ENCODE results near the gene CCDC14.
"Not testable (repeated sequence)": the region's sequence is repeated elsewhere in the genome, so short reads cannot be mapped to it uniquely, and the experiment has no call there.

The CCDC14 gene

GRCh38 chr3:123984957-123985356 is 23.9 kb upstream of the CCDC14 start:
- Histone ChIP-seq H4K20me1 (ENCODE audit: low read depth, low read length) (0 out of 2 replicates have a peak, but pooled peaks cover 4% of the 10 kb centered on the region), H3K9ac (ENCODE audit: low read length) (no peak overlapping the region), H3K4me3 (ENCODE audit: insufficient read depth, low read length, poor library complexity, severe bottlenecking) (no peak overlapping the region), H3K4me2 (ENCODE audit: low read depth, low read length, poor library complexity, severe bottlenecking) (no peak overlapping the region), H3K9me3 (ENCODE audit: insufficient read depth, low read length) (no peaks in the 10 kb centered on the region), H3K27me3 (ENCODE audit: low read length) (no peaks in the 10 kb centered on the region), H3K9me2 (replicated peaks; ENCODE audit: insufficient read depth, low read length) (no peaks in the 10 kb centered on the region), H2AFZ (ENCODE audit: low read depth, low read length, severe bottlenecking) (no peak overlapping the region), H3K79me2 (ENCODE audit: insufficient read depth, low read length) (no peaks in the 10 kb centered on the region), H3K27ac (ENCODE audit: low read depth, low read length) (no peak overlapping the region), H3K36me3 (ENCODE audit: low read length) (no peaks in the 10 kb centered on the region), H3F3A (ENCODE audit: insufficient read depth) (no peaks in the 10 kb centered on the region)
- TF ChIP-seq, protein P1, sequence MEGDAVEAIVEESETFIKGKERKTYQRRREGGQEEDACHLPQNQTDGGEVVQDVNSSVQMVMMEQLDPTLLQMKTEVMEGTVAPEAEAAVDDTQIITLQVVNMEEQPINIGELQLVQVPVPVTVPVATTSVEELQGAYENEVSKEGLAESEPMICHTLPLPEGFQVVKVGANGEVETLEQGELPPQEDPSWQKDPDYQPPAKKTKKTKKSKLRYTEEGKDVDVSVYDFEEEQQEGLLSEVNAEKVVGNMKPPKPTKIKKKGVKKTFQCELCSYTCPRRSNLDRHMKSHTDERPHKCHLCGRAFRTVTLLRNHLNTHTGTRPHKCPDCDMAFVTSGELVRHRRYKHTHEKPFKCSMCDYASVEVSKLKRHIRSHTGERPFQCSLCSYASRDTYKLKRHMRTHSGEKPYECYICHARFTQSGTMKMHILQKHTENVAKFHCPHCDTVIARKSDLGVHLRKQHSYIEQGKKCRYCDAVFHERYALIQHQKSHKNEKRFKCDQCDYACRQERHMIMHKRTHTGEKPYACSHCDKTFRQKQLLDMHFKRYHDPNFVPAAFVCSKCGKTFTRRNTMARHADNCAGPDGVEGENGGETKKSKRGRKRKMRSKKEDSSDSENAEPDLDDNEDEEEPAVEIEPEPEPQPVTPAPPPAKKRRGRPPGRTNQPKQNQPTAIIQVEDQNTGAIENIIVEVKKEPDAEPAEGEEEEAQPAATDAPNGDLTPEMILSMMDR (IDR thresholded peaks at IDR 0.05; ENCODE audit: insufficient read depth, low read length, poor library complexity, severe bottlenecking) = no peak

GRCh38 chr3:123984350-123984749 is 23.3 kb upstream of the CCDC14 start:
- Histone ChIP-seq H3K9ac (ENCODE audit: low read length) (no peak overlapping the region), H3K4me2 (ENCODE audit: low read depth, low read length, poor library complexity, severe bottlenecking) (no peak overlapping the region), H3K79me2 (ENCODE audit: insufficient read depth, low read length) (no peaks in the 10 kb centered on the region), H3F3A (ENCODE audit: insufficient read depth) (no peaks in the 10 kb centered on the region), H3K9me2 (replicated peaks; ENCODE audit: insufficient read depth, low read length) (no peaks in the 10 kb centered on the region), H3K36me3 (ENCODE audit: low read length) (no peaks in the 10 kb centered on the region), H3K27ac (ENCODE audit: low read depth, low read length) (no peak overlapping the region), H4K20me1 (ENCODE audit: low read depth, low read length) (0 out of 2 replicates have a peak, but pooled peaks cover 4% of the 10 kb centered on the region), H2AFZ (ENCODE audit: low read depth, low read length, severe bottlenecking) (no peak overlapping the region), H3K4me3 (ENCODE audit: insufficient read depth, low read length, poor library complexity, severe bottlenecking) (no peak overlapping the region), H3K9me3 (ENCODE audit: insufficient read depth, low read length) (no peaks in the 10 kb centered on the region), H3K27me3 (ENCODE audit: low read length) (no peaks in the 10 kb centered on the region)
- no peak for TF ChIP-seq EZH2phosphoT487 (conservative IDR thresholded peaks at IDR 0.05; ENCODE audit: low read length)
- TF ChIP-seq, protein P1 (IDR thresholded peaks at IDR 0.05; ENCODE audit: insufficient read depth, low read length, poor library complexity, severe bottlenecking) = no peak

GRCh38 chr3:123981317-123981716 is 20.3 kb upstream of the CCDC14 start:
- not testable (repeated sequence) for H3K79me2 ChIP-seq (ENCODE audit: insufficient read depth, low read length)

GRCh38 chr3:123980539-123980938 is 19.5 kb upstream of the CCDC14 start:
- Histone ChIP-seq H3K4me2 (ENCODE audit: low read depth, low read length, poor library complexity, severe bottlenecking) (no peak overlapping the region), H3K79me2 (ENCODE audit: insufficient read depth, low read length) (no peaks in the 10 kb centered on the region), H3K4me3 (ENCODE audit: insufficient read depth, low read length, poor library complexity, severe bottlenecking) (no peak overlapping the region), H3K27me3 (ENCODE audit: low read length) (no peaks in the 10 kb centered on the region), H3K9ac (ENCODE audit: low read length) (no peak overlapping the region), H3K9me3 (ENCODE audit: insufficient read depth, low read length) (no peaks in the 10 kb centered on the region), H3F3A (ENCODE audit: insufficient read depth) (no peaks in the 10 kb centered on the region), H2AFZ (ENCODE audit: low read depth, low read length, severe bottlenecking) (no peak overlapping the region), H3K9me2 (replicated peaks; ENCODE audit: insufficient read depth, low read length) (no peaks in the 10 kb centered on the region), H3K36me3 (ENCODE audit: low read length) (no peaks in the 10 kb centered on the region), H3K27ac (ENCODE audit: low read depth, low read length) (no peak overlapping the region), H4K20me1 (ENCODE audit: low read depth, low read length) (0 out of 2 replicates have a peak, but pooled peaks cover 4% of the 10 kb centered on the region)
- TF ChIP-seq, protein P1 (IDR thresholded peaks at IDR 0.05; ENCODE audit: insufficient read depth, low read length, poor library complexity, severe bottlenecking) = no peak
- TF ChIP-seq EZH2phosphoT487 (conservative IDR thresholded peaks at IDR 0.05; ENCODE audit: low read length) = no peak

More at GRCh38 chr3:123981317-123981716, 20.3 kb upstream of the CCDC14 start:
- H3K9me2 ChIP-seq (replicated peaks; ENCODE audit: insufficient read depth, low read length); H4K20me1 ChIP-seq (ENCODE audit: low read depth, low read length); H3K27me3 ChIP-seq (ENCODE audit: low read length); H2AFZ ChIP-seq (ENCODE audit: low read depth, low read length, severe bottlenecking); H3K4me2 ChIP-seq (ENCODE audit: low read depth, low read length, poor library complexity, severe bottlenecking); H3K36me3 ChIP-seq (ENCODE audit: low read length); H3K27ac ChIP-seq (ENCODE audit: low read depth, low read length); H3K4me3 ChIP-seq (ENCODE audit: insufficient read depth, low read length, poor library complexity, severe bottlenecking); H3K9me3 ChIP-seq (ENCODE audit: insufficient read depth, low read length); H3K9ac ChIP-seq (ENCODE audit: low read length); H3F3A ChIP-seq (ENCODE audit: insufficient read depth): not testable (repeated sequence)
